GM12873 (cell line): Measurements from ENCODE around the gene VIL1.

Experiments
- TF ChIP-seq, protein P1 (sequence below): IDR thresholded peaks from 2 replicates; pipeline ENCODE4 v1.5.1; 2012; ENCODE audit warnings: low read depth, mild to moderate bottlenecking, moderate library complexity, low read length, control low read depth; ENCODE audit not compliant: insufficient read depth; ENCODE audit errors: missing control alignments

The VIL1 gene

DNA sequence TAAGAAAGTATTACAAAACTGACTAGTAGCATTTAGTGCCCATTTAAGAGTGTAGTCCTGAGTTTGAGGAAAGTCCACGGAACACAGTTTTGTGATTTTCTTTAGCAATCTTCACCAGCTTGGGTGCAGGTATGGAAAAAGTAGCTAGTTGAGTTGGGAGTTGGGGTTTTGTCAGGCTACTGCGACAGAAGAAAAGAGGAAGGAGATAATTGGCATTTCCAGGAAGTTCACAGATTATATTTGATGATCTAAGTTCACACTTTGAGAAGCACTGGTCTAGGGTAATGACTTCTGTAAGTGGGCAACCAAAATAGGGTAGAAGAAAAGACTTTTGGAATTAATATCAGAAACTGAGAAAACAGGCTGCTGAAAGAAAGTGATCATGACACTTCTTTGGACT lies 52.1 kb downstream of the VIL1 start:
- TF ChIP-seq, protein P1, sequence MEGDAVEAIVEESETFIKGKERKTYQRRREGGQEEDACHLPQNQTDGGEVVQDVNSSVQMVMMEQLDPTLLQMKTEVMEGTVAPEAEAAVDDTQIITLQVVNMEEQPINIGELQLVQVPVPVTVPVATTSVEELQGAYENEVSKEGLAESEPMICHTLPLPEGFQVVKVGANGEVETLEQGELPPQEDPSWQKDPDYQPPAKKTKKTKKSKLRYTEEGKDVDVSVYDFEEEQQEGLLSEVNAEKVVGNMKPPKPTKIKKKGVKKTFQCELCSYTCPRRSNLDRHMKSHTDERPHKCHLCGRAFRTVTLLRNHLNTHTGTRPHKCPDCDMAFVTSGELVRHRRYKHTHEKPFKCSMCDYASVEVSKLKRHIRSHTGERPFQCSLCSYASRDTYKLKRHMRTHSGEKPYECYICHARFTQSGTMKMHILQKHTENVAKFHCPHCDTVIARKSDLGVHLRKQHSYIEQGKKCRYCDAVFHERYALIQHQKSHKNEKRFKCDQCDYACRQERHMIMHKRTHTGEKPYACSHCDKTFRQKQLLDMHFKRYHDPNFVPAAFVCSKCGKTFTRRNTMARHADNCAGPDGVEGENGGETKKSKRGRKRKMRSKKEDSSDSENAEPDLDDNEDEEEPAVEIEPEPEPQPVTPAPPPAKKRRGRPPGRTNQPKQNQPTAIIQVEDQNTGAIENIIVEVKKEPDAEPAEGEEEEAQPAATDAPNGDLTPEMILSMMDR, result no peak

DNA sequence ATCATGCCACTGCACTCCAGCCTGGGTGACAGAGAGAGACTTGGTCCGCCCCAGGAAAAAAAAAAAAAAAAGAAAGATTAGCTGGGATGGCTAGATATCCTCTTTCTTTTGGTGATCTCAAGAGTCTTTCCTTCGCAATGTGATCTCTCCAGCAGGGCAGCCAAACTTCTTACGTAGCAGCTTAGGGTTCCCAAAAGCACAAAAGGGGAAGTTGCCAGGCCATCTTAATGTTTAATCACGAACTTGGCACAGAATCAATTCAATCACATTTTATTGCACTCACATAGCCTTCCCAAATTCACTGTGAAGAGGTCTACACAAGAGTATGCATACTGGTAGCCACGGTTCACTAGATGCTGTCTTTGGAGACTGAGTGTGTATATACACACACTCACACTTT lies 53.1 kb downstream of the VIL1 start:
- TF ChIP-seq, protein P1, result no peak

DNA sequence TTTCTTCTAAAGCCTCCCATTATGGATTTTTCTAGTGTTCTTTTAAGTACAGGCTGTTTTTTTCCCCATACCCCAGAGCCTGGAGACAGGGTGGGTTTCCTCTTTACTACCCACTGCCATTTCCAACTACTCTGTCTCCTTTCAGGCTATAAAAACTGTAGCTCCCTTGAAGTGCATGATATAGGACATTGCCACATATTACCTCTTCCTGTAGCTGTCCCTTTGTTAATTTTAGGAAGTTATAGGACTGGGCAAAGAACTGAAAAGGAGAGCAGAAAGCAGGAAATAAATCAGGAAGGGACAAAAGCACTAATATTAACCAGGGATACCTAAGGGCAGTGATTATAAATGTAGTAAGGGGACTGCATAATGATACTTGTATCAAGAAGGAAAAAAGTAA lies 54.1 kb downstream of the VIL1 start:
- TF ChIP-seq, protein P1, result no peak

DNA sequence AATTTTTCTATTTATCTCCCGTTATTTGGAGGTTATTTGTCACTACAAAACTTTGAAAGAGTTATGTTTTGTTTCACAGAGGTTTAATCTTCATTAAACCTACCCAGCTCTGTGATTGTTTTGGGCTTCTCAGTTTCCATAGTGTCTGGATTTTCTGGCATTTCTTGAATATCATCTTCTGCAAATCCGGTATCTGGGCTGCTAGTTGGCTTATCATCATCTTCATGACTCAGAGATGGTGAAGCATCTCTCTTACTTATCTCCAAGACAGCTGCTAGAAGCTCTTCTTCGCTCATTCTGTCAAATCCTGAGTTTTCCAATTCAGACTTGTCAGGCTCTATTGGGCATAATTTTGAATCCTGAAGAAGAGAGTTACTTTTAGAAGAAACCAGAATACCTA lies 55.6 kb downstream of the VIL1 start:
- TF ChIP-seq, protein P1, result no peak

DNA sequence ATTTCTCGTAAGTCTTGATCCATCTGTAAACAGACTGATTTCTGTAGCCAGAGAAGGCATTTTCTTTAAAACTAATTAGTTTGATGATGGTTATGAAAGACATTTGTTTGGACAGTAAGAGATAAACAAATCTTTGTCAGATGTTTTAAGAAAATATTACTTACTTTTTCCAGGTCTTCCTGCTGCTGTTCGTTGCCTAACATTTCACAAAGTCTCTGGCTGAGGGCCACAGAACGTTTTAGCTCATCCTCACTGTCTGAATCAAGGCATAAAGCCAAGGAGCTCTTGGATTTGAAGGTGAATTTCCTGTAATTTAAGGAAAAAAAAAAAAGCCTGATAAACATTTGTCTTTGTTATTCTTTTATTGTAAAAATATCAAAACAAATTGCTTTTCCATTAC lies 57.8 kb downstream of the VIL1 start:
- TF ChIP-seq, protein P1, result no peak

DNA sequence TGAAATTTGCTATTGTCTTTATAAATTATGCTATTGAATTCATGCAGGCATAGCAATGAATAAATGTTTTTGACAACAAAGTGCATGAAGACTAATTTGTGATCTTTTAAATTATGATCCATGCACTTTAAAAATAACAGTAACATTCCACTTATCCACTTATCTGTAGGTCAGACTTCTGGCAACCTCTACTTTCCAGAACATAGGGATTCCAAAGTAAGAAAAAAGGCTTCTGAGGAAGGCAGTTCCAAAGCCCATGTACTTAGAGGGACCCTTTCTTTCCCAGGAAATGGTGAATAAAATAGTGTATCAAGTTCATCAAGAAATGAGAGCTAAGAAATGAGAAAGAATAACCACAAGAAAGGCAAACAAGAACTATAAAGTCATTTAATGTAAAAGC lies 58.3 kb downstream of the VIL1 start:
- TF ChIP-seq, protein P1, result no peak

DNA sequence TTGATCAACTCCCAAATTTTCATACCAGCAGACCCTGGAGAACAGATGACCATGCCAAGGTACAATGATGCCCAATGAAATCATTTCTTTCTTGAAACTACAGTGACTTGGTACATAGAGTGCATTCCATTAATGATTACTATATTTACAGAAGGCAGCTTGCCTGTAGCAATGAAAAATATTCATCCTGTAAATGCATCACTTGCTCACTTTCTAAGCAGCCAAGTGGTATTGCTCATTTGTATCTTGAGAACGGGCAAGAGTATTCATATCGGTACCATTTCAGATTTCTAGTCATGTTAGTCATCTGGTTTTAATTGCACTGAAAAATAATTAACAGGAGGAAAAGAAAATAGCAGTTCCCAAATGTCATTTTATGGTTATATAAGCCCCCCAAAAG lies 59.6 kb downstream of the VIL1 start:
- TF ChIP-seq, protein P1, result no peak
